T-helper 1 cell (primary cell): ENCODE measurements around the gene CLCNKA.
"Not testable (repeated sequence)": the region's sequence is repeated elsewhere in the genome, so short reads cannot be mapped to it uniquely, and the experiment has no call there.

Experiments used
- DNase-seq, 5 donors: peaks; one replicate each; pipeline ENCODE4 v3.0.0-alpha.2; 2012 to 2020

CLCNKA gene

GRCh38 chr1:16042096-16042495, 20.3 kb downstream of the CLCNKA start:
- DNase-seq, result no peak

DNA sequence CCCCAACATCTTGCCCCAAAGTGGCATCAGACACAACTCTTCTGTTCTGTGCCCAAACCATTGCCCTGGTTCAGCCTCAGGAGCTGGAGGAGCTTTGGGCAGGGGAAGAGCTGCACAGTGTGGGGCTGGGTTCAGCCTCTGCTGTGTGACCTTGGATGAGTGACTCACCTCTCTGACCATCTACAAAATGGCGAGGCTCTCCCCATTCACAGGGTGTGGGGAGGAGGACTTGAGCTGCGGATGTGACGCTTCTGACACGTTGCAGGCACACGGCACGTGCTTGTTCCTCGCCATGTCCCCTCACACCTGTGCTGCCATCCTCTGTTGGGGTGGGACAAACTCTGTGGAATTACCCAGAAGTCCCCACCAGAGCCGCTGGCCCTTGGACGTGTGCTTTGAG, 20.8 kb downstream of the CLCNKA start:
- DNase-seq, result not testable (repeated sequence)

DNA sequence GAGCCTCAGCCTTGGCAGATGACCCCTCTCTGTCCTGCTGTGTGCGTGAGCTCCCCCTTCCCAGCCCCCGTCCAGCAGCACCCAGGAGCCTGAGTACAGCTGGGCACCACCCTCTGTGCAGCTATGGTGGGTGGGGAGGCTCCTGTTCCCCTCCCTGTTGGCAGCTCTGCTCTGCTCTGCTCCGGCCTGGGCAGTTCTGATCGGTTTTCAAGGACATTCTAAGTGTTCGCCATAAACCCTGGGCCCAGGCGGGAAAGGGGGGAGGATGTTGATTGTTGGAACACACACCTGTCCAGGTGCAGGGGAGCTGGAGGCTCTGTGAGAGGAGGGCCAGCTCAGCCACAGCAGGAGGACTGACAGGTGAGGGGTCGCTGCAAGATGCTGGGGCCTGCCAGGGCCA, 21.7 kb downstream of the CLCNKA start, which contains the start of gene CLCNKB:
CLCNKB (plus strand) TSS at position 262 of the 400 bp plus-strand sequence. CDS start 711 bp downstream, outside the sequence.
- DNase-seq, result no peak

GRCh38 chr1:16043950-16044349, 22.1 kb downstream of the CLCNKA start:
- DNase-seq, result no peak

- DNase-seq, result no peak
Measured at GRCh38 chr1:16046842-16047241, 25.0 kb downstream of the CLCNKA start.

DNA sequence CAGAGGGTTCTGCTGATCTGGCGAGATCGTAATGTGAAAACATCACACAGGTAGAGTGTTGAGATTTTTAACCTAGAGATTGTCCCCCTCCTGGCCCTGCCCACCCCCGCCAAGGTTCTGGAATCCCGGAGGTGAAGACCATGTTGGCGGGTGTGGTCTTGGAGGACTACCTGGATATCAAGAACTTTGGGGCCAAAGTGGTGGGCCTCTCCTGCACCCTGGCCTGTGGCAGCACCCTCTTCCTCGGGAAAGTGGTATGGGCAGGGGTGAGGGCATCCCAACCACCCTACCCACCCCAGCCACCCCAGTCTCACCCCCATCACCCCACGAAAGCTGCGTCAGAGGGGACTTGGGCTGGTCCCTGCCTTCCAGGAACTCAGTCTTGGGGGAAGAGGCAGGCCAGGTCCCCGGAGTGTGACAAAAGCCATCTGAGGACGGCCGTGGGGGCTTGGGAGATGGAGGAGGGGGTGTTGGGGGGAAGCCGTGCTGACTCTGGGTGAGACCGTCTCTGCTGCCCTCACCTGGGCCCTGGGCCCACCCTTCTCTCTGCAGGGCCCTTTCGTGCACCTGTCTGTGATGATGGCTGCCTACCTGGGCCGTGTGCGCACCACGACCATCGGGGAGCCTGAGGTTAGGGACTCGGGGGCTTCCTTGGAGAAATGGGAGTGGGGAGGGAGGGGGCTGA, 26.1 kb downstream of the CLCNKA start:
- DNase-seq, result no peak

DNA sequence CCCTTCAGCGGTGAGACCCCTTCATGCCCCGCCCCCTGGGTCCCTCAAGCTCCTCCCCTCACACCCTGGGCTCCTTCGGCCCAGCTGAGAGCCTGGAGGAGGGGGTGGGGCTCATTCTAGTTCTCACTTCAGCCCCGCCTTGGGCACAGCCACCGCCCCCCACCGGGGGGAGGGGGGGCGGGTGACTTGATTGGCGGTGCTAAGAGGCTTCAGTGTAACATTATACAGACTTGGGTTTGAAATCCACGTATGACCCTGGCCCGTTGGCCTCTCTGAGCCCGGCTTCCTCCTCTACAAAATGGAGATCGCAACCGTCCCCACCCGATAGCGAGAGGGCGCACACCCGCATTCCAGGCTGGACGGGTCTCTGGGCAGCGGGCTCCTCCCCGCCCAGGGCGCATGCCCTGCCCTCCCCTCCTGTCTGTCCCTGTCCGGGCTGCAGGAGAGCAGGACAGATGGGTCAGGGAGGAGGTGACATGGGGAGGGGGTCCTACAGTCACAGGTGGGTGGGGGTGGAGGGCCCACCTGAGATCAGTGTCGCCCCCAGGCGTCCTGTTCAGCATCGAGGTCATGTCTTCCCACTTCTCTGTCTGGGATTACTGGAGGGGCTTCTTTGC, 26.8 kb downstream of the CLCNKA start:
- DNase-seq, result peak in 2 of 5 donors; percentile 16 to 29

DNA sequence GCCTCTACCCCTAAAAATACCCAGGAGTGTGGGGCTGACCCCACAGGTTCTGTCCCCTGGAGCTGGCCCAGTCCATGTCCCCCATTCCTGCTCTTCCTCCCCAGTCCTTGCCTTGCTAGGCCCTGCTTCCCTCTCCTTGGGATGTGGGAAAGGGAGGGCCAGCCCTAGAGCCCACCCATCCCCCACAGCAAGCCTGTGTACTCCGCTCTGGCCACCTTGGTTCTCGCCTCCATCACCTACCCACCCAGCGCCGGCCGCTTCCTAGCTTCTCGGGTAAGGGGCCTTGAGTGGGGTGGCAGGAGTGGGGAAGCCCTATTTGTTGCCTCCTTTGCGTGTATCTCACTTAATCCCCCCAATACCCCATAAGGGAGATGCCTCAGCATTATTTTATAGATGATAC, 28.5 kb downstream of the CLCNKA start:
- DNase-seq, result no peak

DNA sequence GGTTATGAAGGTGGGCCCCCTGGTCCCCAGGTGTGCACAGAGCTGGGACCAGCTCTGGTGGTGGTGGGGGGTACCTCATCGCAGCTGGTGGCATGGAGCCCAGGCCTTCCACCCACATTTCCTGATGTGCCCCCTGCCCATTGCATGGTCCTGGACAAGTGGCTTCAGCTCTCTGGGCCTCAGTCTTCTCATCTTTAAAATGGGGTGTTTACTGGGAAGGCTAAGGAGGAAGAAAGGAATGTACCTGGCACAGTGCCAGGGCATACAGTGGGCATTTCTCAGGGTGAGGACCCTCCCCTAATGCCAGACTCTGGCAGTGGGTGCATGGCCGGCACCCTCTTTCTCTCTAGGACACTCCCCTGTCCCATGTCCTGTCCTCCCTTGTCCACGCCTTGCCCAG, 29.2 kb downstream of the CLCNKA start:
- no peak for DNase-seq

- DNase-seq, result not testable (repeated sequence)
Measured at GRCh38 chr1:16051949-16052348, 30.1 kb downstream of the CLCNKA start.

DNA sequence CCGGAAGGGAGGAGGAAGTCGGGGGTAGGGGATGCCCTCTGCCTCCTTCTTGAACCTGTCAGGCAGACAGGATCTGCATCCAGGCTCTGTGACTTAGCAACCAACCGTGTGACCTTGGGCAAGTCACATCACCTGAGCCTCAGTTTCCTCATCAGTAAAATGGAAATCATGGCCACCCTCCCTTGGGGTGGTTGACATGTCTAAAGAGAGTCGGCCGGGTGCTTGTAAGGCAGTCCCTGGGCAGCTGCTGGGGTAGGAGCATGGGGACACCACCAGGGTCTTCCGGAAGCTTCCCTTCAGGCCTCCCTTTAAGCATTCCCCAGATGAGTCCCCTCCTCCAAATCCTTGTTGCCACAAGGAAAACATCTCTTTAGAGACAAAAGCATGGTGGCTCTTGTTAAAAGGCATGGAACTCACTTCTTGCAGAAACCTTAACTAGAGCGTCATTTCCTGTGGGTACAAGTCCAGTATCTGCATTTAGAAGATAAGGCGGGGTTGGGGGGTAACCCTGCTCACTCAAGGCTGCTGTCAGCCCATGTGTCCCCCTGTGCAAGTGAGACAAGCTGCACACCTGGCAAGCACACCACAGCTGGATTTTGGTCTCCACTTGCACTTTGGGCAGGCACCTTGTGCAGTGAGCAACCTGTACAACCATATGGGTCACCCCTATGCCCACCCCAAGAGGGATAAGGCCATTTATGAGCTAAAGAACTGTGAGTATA, 32.1 kb downstream of the CLCNKA start:
- no peak for DNase-seq

GRCh38 chr1:16054598-16055540, 33.0 kb downstream of the CLCNKA start:
- DNase-seq, result no peak

DNA sequence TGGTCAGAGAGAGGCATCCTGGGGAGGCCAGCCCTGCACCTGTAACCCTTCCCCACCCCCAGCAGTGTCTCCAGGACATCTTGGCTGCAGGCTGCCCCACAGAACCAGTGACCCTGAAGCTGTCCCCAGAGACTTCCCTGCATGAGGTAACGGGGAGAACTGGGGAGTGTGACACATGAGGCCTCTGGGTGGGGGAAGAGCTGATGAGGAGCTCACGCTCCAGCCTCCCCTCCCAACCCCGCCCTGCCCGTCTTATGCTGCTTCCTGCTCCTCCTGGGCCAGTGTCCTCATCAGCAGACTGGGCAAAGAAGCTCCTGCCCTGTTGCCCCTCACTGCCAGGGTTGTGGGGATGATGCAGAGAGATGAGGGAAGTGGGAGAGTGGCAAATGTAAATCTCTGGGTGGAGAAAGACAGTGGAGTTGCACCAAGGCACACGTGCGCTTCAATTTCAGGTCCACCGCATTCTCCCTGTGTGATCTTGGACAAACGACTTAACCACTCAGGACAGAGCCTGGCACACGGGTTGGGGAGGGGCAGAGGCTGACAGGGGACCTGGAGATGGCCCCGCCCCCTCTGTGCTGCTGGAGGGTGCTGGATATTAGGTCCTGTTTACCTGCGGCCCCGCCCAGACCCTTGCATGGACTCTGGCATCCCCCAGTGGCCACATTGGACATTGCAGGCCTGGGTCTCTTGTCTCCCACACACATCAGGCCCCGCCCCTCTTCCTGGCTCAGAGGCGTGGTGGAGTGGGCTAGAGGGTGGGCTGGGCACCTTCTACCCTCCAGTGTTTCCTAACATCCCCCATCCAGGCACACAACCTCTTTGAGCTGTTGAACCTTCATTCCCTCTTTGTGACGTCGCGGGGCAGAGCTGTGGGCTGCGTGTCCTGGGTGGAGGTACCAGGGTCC, 34.0 kb downstream of the CLCNKA start:
- peak; percentile 58 to 82 (median 75) for DNase-seq

DNA sequence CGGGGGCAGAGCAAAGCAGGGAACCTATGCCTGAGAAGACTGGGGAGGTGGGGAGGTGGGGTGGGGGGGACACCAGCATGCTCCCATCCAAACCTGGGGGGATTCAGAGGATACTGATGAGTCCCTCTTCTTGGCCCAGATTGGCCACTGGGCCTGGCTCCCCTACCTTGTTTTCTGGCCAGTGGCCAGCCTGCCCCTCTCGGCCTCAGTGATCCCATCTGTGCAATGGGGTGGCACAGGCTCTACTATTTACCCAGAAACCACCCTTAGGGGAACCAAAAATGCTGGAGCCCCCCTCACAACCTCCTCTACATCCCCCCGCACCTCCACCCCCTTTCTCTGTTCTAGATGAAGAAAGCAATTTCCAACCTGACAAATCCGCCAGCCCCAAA, 34.7 kb downstream of the CLCNKA start:
- DNase-seq, result not testable (repeated sequence)

DNA sequence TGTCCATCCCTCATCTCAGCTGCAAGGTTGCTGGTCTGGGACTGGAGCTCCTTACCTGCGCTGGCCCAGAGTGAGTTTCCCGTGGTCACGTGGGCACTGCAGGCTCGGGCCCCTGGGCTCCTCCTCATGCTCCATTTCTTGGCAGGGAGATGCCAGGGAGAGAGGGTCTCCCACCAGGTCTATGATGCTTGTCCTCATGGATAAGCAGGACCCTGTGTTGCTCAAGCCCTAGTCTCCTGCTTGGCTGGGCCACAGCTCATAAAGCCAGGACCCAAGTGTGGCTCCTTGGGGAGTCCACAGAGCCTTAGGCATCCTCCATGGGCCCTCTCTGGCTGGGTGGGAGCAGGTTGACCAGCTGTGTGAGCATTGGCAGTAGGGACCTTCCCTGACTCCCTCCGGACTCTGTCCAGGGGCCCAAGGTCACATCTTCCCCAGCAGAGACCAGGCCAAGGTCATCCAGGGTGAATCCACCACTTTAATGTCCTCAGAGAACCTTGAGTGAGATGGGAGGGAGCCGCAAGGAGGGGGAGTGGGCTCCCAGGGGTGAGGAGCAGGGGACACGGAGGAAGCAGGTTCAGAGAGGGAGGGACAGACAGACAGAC, 35.6 kb downstream of the CLCNKA start:
- not testable (repeated sequence) for DNase-seq

DNA sequence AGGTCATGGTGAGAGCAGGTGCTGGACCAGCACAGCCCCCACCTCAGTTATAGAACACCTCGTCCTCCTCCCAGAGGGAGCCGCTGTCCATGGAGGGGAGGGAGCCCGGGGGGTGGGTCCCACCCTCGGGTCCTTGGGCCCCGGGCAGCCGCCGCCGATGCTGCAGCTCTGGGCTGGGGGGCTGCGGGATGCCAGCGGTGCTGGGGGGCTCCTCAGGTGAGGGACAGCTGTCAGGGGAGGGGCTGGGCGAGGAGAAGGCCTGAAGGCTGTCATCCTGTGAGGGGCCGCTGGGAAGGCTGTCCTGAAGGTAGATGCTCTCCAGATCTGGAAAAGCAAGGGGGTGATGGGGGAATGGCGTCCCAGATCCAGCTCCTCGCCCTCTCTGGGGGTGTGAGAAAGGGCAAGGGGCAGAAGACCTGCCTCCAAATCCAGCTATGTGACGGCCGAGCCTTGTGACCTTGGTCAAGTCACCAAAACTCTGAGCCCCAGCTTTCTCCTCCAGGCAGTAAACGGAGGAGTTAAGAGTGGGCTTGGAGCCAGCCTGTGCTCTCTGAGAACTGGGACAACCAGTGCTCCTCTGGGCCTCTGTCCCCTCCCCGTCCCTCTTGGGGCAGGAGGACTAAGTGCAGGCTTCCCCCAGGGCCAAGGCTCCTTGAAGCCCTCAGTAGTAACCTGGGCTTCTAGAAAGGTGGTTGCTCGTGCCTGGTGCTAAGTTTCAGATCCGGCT, 36.7 kb downstream of the CLCNKA start:
- not testable (repeated sequence) for DNase-seq

DNA sequence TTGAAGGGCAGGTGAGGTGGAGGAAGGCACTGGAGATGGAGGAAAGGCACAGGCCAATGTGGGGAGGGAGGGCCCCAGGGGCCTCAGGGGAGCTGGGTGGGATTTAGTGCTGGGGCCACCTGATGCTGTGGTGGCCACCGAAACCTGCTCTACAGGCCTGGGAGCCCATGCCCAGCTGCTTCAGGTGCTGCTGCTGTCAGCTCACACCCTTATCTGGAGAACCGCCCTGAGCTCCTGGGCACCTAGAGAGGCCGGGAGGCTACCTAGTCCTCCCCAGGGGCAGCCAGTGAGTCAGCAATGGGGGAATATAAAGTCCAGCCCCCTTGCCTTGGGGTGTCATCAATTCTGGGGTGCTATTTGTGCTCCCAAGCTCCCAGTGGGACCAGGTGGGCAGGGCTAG, 39.4 kb downstream of the CLCNKA start:
- no peak for DNase-seq

GRCh38 chr1:16061989-16062686, 40.3 kb downstream of the CLCNKA start:
- not testable (repeated sequence) for DNase-seq

DNA sequence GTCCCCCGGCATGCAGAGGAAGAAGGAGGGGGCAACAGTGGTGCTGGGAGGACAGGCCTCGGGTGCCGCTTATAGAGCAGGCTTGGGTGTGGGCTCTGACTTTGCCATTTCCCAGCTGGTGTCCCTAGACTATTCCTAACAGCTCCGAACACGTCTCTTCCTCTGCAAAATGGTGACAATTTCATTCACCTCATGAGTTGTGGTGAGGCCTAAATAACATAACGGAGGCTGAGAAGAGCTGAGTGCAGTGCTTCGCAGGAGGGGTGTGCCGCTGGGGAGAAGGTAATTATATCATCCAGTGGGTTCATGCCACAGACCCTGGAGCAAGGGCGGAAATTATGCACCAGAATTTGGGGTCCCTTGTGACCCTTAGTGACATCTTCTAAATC, 40.8 kb downstream of the CLCNKA start:
- not testable (repeated sequence) for DNase-seq
